Measurements from ENCODE around the gene KCNJ16.

The KCNJ16 gene

DNA sequence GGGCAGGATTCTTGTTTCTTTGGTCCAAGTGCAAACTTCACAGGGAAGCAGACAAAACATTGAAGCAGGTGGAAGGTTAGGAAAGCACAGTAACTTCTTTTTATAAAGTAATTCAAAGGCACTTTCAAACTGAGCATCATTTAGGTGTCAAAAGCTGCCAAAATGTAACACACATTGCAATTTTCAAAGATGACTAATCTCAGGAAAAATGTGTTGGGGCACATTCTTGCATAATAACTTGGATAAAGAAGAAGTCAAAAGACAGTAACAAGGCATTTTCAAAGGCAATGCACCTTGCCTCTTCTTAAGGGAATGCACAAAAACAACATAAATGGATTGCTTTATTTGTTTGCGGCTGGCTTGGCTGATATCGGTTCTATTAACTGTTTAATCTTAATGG, 97.9 kb downstream of the KCNJ16 start:
- DNase-seq = peak in 1 of 2 donors; percentile 33

DNA sequence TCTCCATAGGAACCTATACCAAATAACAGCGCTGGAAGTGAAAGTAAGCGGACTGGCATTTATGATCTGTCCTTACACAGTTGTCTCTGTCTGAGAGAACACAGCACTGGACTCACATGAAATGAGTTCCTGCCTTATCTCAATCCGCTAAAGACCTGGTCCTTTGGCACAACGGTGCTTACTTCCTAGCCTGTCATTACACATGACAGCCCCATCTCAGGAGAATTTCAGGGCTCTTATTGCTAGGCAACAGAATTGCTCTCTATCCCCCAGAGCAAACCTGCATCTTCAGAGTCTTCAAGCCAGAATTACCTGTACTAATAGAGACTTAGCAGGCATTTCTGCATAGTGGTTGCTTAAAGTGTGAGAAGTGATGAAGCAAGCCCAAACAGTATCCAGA, 98.7 kb downstream of the KCNJ16 start:
- no peak for DNase-seq

DNA sequence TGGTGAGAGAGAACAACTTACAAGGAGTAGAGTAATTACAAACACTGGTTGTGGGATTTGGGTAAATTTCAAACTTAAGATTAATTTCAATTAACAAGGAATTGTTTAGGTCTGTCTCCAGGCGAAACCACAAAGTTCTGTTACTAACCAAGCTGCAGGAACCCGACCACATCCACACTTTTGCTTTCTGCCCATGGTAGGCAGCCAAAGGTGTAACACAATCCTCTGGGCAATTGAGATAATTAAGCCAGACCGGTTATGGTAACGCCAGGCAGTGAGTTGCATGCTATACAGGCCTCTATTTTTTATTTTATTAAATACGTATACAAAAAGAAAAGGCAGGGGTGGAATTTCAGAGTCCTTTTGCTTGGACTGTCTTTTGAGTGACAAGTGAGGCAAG, 106.4 kb downstream of the KCNJ16 start:
- no peak for DNase-seq

DNA sequence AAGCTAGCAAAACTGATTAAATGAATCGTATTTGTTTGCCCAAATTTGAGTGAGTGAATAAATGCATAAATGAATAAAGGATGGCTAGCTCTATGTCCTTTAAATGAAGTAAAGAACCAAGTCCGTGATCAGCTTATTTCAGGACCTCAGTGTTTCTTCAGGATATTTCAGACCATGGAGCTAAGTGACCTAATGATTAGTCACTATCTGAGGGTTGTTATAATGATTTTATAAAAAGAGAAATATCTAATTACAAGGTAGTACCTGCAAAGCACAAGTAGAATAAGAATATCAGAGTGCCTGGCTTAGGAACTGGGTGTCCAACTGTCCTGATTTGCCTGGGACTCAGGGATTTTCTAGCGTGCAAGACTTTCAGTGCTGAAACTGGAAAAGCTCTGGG, 106.8 kb downstream of the KCNJ16 start:
- no peak for DNase-seq

DNA sequence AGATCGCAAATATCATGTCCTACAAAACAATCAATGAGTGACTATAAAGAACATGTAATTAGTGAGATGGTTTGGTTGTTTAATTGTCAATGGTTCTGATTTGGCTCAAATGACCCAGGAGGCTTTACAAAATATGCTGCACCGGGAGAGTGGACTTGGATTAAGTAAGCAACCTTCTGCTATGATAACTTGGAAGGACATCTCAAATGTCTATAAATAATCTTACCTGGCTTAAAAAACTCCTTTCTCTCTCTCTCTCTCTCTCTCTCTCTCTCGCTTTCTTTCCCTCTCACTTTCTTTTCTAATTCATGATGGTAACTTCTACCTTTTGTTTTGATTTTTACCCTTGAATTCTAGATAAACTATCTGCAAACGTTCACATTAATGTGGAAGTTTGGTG, 108.5 kb downstream of the KCNJ16 start:
- DNase-seq = no peak

DNA sequence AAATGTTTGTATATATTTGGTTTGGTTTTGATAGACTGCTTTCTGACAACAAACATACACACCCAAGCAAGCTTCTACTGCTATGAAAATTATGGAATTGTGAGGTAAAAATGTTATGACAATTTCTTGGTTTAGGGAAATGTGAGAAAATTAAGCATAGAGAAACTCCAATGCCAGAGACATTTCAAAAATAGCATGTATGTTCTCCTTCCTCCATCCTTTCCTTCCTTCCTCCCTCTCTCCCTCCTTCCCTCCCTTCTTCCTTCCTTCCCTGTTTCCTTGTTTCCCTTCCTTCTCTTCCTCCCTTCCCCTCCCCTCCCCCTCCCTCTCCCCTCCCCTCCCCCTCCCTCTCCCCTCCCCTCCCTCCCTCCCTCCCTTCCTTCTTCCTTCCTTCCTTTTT, 109.2 kb downstream of the KCNJ16 start:
- DNase-seq = no peak

DNA sequence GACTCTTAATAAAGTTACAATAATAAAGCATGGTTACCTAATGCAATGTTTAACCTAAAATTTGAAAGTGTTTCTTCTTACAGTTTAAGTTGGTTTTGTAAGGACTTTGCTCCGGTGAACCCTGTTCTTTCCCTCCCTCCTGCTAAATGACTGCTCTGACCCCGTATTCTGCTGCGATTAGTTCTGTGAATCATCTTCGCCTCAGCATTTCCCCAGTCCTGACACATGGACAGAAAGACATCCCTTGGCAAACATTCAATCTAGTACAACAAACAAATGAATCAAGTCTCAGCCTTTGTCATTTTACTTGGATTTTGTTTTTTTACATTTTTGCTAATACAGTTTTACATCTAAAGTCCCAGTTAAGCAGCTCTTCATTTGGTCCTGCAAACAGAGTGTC, 109.7 kb downstream of the KCNJ16 start:
- DNase-seq = no peak

Data from inflammatory macrophage (primary cell).